Activated naive CD8-positive, alpha-beta T cell (primary cell): ENCODE data around the gene PLEKHO1.
"Not testable (repeated sequence)": the region's sequence is repeated elsewhere in the genome, so short reads cannot be mapped to it uniquely, and the experiment has no call there.

Experiments
- H3K27ac Mint-ChIP-seq: one replicate; pipeline ENCODE4 v1.8.0; 2021; ENCODE audit warnings: mixed read lengths
- H3K27me3 Mint-ChIP-seq: one replicate; pipeline ENCODE4 v1.8.0; 2021; ENCODE audit warnings: mixed read lengths
- H3K36me3 Mint-ChIP-seq: one replicate; pipeline ENCODE4 v1.8.0; 2021; ENCODE audit warnings: mixed read lengths
- H3K4me1 Mint-ChIP-seq: one replicate; pipeline ENCODE4 v1.8.0; 2021; ENCODE audit warnings: low read depth, mixed read lengths
- H3K4me3 Mint-ChIP-seq: one replicate; pipeline ENCODE4 v1.8.0; 2021; ENCODE audit warnings: mild to moderate bottlenecking, mixed read lengths
- H3K9me3 Mint-ChIP-seq: one replicate; pipeline ENCODE4 v1.8.0; 2021; ENCODE audit warnings: low read depth, mixed read lengths

PLEKHO1 gene

DNA sequence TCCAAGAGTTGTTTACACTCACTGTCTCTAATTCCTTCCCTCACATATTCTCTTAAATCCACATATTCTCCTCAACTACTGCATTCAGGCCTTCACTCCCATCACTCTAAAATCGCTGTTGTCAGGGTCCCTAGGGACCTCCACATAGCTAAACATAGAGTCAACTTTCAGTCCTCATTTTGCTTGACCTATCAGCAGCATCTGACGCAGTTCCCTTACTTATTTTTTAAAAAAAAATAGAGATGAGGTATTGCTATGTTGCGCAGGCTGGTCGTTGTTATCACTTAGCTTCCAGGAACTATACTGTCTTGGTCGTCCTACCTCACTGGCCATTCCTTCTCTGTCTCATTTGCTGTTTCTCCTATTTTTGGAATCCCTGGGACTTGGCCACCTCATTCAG, 11.7 kb upstream of the PLEKHO1 start:
- Mint-ChIP-seq H3K4me1 (peaks cover 2% of the 10 kb centered on the region), H3K36me3 (peaks cover 7% of the 10 kb centered on the region), H3K27ac (no peak overlapping the region), H3K9me3 (no peaks in the 10 kb centered on the region), H3K27me3 (no peaks in the 10 kb centered on the region), H3K4me3 (no peak overlapping the region)

DNA sequence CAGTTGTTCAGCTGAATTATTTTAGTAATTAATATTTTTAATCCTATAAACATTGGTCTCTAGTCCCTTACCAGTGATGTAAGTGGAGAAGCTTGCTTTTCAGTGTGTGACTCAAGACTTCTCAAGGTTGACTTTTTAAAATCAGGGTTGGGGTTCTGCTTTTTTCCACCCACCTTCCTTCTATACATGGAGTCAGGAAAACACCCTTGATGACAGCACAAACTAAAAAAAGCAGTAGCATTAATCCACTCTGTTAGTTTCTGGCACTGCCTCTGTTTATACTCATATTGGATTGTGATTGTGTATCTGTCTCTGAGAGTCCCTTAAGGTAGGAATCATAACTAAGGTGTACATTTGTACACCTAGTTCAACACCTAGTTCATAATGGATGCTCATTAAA, 8.3 kb upstream of the PLEKHO1 start:
- Mint-ChIP-seq H3K27ac (no peak overlapping the region), H3K36me3 (no peaks in the 10 kb centered on the region), H3K27me3 (no peaks in the 10 kb centered on the region), H3K9me3 (no peaks in the 10 kb centered on the region), H3K4me1 (peaks cover 14% of the 10 kb centered on the region), H3K4me3 (no peak overlapping the region)

DNA sequence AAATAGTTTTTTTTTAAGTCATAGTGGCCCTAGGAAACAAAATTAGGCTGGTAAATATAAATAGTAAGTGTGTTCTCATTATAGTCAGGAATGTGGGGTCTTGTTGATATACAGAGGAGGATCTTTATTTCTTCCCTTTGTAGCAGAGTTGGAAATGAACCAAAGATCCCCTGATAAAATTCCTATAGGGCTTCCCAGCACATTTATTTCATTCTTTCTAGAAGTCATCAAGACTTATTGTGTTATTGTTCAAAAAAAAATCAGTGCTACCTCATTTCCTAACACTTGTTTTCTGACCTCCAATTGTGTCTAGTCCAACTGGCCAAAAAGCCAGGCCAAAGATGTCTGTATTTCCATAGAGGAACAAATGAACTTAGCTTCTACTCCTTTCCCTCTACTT, 7.6 kb upstream of the PLEKHO1 start:
- Mint-ChIP-seq H3K27ac (no peak overlapping the region), H3K9me3 (no peaks in the 10 kb centered on the region)

DNA sequence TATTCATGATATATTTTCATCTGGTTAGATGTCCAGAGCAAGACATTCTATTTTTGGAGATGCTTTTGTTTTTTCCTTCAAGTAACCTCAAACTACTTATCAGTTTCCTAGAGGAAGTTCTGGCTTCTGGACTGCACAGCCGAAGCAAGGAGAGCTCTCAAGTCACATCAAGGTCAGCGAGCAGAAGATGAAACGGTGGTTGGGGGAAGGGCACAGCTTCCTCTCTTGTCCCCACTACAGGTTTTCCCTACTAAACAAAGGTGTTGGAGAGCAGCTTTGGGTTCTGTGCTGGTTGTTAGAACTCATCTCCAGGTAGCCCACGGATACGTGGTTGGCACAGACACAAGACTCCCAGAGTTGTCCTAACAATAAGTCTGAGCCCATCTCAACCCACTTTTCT, 5.1 kb upstream of the PLEKHO1 start:
- H3K4me1 Mint-ChIP-seq: peaks cover 41% of the 10 kb centered on the region
- H3K4me3 Mint-ChIP-seq: no peak overlapping the region
- no peaks in the 10 kb centered on the region for H3K27me3 Mint-ChIP-seq
- H3K27ac Mint-ChIP-seq: no peak overlapping the region
- no peaks in the 10 kb centered on the region for H3K9me3 Mint-ChIP-seq
- H3K36me3 Mint-ChIP-seq: no peaks in the 10 kb centered on the region

More for the DNA sequence above, 7.6 kb upstream of the PLEKHO1 start:
- Mint-ChIP-seq H3K4me1 (peaks cover 20% of the 10 kb centered on the region), H3K4me3 (no peak overlapping the region), H3K27me3 (no peaks in the 10 kb centered on the region), H3K36me3 (no peaks in the 10 kb centered on the region)

DNA sequence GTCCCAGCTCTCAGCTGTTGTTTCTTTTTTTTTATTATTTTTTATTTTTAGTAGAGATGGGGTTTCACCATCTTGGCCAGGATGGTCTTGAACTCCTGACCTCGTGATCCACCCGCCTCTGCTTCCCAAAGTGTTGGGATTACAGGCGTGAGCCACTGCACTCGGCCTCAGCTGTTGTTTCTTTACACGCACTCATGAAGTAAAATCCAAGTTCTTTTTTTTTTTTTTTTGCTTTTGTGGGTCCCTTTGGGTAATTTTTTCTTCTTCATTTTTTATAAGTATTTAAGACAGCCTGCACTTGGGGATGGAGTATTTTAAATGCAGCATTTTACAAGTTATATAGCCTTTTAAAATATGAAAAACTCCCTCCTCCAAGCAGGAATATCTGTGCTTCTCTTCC, 3.7 kb upstream of the PLEKHO1 start:
- not testable (repeated sequence) for H3K27ac Mint-ChIP-seq, H3K36me3 Mint-ChIP-seq, H3K9me3 Mint-ChIP-seq, H3K27me3 Mint-ChIP-seq, H3K4me3 Mint-ChIP-seq
- H3K4me1 Mint-ChIP-seq: peaks cover 42% of the 10 kb centered on the region

DNA sequence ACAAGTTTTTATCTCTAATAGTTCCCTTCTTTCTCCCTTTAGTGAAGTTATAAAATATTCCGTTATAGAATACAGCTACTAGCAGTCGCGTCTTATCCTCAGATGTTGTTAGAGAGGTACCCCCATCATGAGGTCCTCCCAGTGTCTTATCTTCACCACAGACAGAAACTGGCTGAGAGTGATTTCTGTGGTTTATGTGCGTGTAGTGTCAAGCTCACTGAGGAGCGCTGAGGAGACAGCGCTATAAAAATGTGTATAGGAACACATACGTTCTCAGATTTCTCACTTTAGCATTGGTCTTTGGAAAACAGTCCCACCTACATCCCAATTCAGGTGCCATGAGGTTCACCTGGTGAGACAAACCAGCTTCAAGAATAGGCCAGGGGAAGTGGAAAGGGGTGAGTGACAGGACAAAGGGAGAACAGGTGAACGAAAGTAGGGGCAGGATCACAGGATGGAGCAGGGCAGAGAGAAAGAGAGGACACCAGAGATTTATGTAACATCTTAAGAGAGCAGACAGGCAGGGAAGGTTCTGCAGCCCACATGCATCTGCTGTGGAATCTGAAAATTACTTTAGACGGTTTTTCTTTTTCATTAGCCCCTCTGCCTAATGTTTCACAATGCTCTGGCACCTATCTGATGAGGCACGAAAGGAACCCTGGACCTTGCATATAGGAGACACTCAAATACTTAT, 2.7 kb upstream of the PLEKHO1 start:
- Mint-ChIP-seq H3K27me3 (no peaks in the 10 kb centered on the region), H3K9me3 (no peaks in the 10 kb centered on the region), H3K4me3 (peak overlapping the region; percentile 65), H3K36me3 (no peaks in the 10 kb centered on the region), H3K27ac (peak overlapping the region; percentile 1), H3K4me1 (peaks cover 50% of the 10 kb centered on the region)

DNA sequence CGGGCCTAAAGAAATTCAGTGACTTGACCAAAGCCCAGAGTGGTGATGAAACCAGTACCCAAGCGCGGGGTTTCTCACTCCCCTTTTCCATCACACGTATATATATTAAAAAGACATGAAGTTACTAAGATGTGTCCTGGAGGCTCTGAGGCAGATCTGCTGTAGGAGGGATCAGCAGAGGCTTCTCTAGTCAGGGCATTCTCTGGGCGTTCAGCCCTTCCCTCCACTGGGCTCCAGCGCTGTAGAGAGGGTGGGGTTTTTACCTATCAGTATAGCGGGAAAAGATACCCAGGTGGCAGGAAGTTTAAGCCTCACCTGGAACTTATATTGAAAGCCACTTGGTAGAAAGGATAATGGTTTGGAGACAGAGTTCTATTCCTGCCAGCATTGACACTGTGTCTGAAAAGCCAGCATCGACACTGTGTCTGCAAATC, 862 bp upstream of the PLEKHO1 start:
- Mint-ChIP-seq H3K4me1 (peaks cover 62% of the 10 kb centered on the region), H3K4me3 (peak overlapping the region; percentile 88), H3K27ac (peak overlapping the region; percentile 87), H3K27me3 (no peaks in the 10 kb centered on the region), H3K9me3 (no peaks in the 10 kb centered on the region), H3K36me3 (peaks cover 5% of the 10 kb centered on the region)

DNA sequence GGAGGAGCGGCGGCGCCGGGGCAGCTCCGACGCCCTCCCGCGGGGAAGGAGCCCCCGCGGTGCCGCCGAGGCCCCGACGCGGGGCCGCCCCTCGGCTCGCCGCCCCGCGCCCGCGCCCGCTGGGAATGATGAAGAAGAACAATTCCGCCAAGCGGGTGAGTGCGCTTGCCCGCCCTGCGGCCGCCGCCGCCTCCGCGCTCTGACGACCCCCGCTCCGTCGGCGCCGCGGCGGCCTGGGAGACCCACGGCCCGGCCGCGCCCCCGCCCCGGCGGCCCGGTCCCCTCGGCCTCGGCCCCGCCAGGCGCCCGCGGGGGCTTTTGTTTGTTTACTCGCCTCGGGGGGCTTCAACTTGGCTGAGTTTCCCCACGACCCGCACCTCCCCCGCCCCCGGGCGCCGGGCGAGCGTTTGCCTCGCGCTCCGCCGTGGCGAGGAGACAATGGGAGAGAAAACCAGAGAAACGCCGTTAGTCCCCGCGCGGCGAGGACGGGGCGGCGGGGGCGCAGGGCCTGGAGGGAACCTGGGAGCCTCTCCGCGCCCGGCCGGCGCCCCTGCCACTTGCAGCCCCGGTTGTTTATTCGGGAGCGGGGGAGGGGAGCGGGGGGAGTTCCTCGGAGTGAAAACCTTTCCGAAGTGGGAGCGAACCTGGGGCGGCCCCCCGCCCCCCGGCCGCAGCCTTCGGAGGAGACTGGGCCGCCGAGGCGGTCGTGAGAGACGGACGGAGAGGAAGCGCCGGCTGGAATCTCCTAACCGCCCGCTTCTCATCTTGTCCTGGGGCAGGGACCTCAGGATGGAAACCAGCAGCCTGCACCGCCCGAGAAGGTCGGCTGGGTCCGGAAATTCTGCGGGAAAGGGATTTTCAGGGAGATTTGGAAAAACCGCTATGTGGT, 661 bp downstream of the PLEKHO1 start:
- H3K27me3 Mint-ChIP-seq: no peaks in the 10 kb centered on the region
- peaks cover 5% of the 10 kb centered on the region for H3K36me3 Mint-ChIP-seq
- H3K9me3 Mint-ChIP-seq: no peaks in the 10 kb centered on the region
- peaks cover 65% of the 10 kb centered on the region for H3K4me1 Mint-ChIP-seq
- peak overlapping the region; percentile 94 for H3K4me3 Mint-ChIP-seq
- H3K27ac Mint-ChIP-seq: peak overlapping the region; percentile 91

DNA sequence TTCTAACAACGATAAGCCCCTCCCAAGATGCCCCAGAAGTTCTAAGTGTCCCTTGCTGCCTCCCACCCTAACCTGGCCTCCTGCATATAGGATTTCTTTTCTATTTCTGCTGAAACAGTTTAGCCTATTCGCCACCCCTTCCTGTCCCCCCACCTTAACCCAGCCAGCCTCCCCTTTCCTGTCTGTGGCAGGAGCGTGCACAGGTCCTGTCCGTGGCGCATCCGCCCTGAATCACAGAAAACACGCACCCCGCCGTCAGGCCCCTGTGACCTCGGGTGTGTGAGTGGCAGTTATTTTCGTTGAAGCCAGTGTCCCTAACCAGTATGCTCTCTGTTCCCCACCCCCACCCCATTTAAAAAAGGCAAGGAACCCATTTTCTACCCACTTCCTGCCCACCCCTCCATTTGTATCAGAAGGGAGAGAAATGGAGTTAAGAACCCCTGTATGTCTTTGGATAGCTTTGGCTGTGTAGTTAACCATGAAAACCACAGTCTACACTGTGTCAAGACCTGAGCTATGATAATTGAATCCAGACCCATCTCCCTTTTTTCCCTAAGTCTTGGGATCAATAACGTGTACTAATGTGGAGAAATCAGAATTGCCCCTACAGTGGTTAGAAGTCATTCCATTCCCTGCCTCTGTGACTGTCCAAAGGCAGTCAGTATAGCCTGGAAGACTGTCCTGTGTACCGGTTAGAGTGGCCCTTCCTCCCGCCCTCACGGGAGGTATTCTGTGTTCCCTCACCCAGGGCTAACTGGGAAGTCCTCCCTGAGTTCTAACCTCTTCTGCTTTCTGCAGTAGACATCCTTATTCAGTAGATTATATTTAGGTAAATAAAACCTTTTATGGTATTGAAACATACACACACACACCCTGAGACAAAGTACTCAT, 1.8 kb downstream of the PLEKHO1 start:
- H3K4me3 Mint-ChIP-seq: peak overlapping the region; percentile 94
- H3K36me3 Mint-ChIP-seq: peaks cover 5% of the 10 kb centered on the region
- no peaks in the 10 kb centered on the region for H3K27me3 Mint-ChIP-seq
- H3K9me3 Mint-ChIP-seq: no peaks in the 10 kb centered on the region
- peak overlapping the region; percentile 91 for H3K27ac Mint-ChIP-seq
- peaks cover 61% of the 10 kb centered on the region for H3K4me1 Mint-ChIP-seq

DNA sequence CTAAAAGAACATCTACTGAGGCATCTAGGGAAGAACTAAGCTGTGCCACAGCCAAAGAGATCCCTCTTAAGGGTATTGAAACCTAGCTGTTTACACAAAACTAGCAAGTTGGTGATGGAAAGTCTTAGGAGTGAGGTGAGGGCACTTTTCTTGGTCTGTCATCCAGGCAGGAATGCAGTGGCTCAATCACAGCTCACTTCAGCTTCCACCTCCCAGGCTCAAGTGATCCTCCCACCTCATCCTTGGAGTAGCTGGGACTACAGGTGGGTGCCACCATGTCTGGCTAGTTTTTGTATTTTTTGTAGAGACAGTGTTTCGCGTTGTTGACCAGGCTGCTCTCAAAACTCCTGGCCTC, 2.4 kb downstream of the PLEKHO1 start:
- Mint-ChIP-seq H3K4me3 (peak overlapping the region; percentile 94), H3K27me3 (no peaks in the 10 kb centered on the region), H3K27ac (peak overlapping the region; percentile 91), H3K9me3 (no peaks in the 10 kb centered on the region), H3K36me3 (peaks cover 5% of the 10 kb centered on the region), H3K4me1 (peaks cover 57% of the 10 kb centered on the region)

DNA sequence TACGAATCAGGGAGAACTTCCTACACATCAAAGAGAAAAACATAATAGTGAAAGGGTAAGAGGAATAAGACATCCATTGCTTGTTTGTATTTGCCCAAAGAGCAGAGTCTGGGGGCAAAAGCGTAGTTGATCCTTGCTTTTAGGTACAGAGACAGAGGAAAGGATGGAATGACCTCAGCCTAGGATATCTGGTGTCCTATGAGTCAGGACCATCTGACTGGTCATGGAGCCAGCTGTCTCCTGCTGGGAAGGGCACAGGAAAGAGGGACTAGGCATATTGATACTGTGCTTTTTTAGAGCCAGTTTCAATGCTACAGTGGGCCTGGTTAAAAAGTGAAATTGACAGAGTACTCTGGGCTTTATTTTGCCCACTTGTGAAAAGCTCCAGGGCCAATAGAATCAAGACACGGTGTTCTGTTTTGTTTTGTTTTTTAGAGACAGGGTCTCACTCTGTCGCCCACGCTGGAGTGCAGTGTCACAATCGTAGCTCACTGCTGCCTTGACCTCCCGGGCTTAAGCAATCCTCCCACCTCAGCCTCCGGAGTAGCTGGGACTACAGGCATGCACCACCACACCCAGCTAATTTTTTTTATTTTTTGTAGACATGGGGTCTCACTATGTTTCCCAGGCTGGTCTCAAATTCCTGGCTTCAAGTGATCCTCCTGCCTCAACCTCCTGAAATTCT, 3.2 kb downstream of the PLEKHO1 start:
- Mint-ChIP-seq H3K36me3 (peaks cover 7% of the 10 kb centered on the region), H3K27ac (peak overlapping the region; percentile 81), H3K9me3 (no peaks in the 10 kb centered on the region), H3K4me1 (peaks cover 57% of the 10 kb centered on the region), H3K4me3 (peak overlapping the region; percentile 21), H3K27me3 (no peaks in the 10 kb centered on the region)

DNA sequence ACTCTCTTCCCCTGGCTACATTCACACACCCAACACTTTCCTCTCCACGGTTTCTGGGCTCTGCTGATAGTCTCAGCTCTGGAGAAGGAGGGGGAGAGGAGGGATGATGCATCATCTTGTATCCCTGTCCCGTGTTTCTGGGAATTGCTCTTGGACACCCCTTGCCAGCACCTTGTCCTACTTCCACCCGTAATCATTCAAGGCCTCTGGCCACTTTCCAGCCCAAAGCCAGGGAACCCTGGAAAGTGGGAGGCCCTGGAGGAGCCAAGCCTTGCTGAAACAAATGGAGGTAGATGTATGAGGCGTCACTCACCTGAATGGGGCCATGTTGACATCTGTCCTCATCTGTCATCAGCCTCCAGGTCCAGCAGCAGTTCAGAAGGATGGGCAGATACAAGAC, 4.4 kb downstream of the PLEKHO1 start:
- Mint-ChIP-seq H3K9me3 (no peaks in the 10 kb centered on the region), H3K4me1 (peaks cover 54% of the 10 kb centered on the region), H3K4me3 (no peak overlapping the region), H3K27me3 (no peaks in the 10 kb centered on the region), H3K27ac (peak overlapping the region; percentile 75), H3K36me3 (peaks cover 10% of the 10 kb centered on the region)

DNA sequence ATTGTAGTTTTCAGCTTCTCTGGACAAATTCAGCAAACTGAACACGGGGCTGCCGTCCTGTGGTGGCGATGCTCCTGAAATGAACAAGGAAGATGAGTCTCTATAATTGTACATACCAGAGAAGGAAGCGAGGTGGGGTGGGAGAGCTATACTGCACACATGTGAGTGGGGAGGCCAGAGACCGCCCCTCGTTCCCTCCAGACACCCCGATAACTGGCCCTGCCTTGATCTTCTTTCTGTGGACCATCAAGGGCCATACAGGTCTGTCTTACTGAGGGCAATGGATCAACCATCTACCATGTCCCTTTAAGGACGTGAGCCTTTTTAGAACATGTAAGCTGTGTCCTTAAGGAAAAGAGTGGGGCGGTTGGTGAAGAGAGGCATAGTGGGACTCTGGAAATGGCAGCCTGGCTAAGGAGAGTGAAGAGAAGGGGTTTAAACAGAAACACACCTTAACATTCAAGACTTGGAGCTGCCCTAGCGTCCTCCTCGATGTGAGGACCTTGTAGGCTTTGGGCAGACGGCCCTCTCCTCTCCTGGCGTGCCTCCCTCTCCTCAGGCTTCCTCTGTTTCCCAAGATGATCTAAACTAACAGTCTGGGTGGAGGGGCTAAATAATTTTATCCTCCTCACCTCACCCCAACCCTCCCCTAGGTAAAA, 5.8 kb downstream of the PLEKHO1 start:
- H3K4me3 Mint-ChIP-seq: no peak overlapping the region
- H3K9me3 Mint-ChIP-seq: no peaks in the 10 kb centered on the region
- H3K27ac Mint-ChIP-seq: peak overlapping the region; percentile 75
- H3K27me3 Mint-ChIP-seq: no peaks in the 10 kb centered on the region
- peaks cover 11% of the 10 kb centered on the region for H3K36me3 Mint-ChIP-seq
- H3K4me1 Mint-ChIP-seq: peaks cover 61% of the 10 kb centered on the region
